Spleen (tissue), 11 donors: ENCODE measurements around the gene CYB561. TPM values are rescaled to one million over a fixed set of nuclear protein-coding genes. Genes with fewer than 3 reads are reported as not detected.

Experiments used
- DNase-seq: peaks from one replicate; pipeline ENCODE4 v3.0.0-alpha.2; 2020
- H3K27ac ChIP-seq, 8 donors: fragments of 200-600 bp; sonication (generic) in 7 of 8; 1 replicate in 4 of 8; 2 replicates in 4 of 8; pipeline versions ENCODE4 v1.5.0 to v1.8.0; 2016 to 2021; ENCODE audit warnings: inconsistent platforms in 4 of 8, mild to moderate bottlenecking in 4 of 8, moderate library complexity in 1 of 8
- H3K27me3 ChIP-seq, 7 donors: fragments of 200-600 bp; sonication (generic) in 6 of 7; replicated peaks in 1 of 7; 1 replicate in 4 of 7; 2 replicates in 3 of 7; pipeline versions ENCODE4 v1.5.0 to v1.8.0; 2016 to 2021; ENCODE audit warnings: inconsistent platforms in 3 of 7, mild to moderate bottlenecking in 1 of 7
- H3K36me3 ChIP-seq, 6 donors: fragments of 200-600 bp; sonication (generic) in 5 of 6; 1 replicate in 4 of 6; 2 replicates in 2 of 6; pipeline versions ENCODE4 v1.5.0 to v1.8.0; 2016 to 2021; ENCODE audit warnings: inconsistent platforms in 2 of 6
- H3K4me1 ChIP-seq, 6 donors: fragments of 200-600 bp; sonication (generic) in 5 of 6; 1 replicate in 3 of 6; 2 replicates in 3 of 6; pipeline versions ENCODE4 v1.5.0 to v1.8.0; 2016 to 2021; ENCODE audit warnings: inconsistent platforms in 3 of 6
- H3K4me3 ChIP-seq, 8 donors: fragments of 200-600 bp; sonication (generic) in 7 of 8; 1 replicate in 4 of 8; 2 replicates in 4 of 8; pipeline versions ENCODE4 v1.5.0 to v1.8.0; 2016 to 2021; ENCODE audit warnings: inconsistent platforms in 4 of 8, mild to moderate bottlenecking in 4 of 8, moderate library complexity in 2 of 8
- H3K9me3 ChIP-seq, 8 donors: fragments of 200-600 bp; sonication (generic) in 7 of 8; 1 replicate in 4 of 8; 2 replicates in 4 of 8; pipeline versions ENCODE4 v1.5.0 to v1.8.0; 2016 to 2021; ENCODE audit warnings: inconsistent platforms in 4 of 8
- CTCF ChIP-seq, 11 experiments: fragments of 200-600 bp in 7 of 11; fragments of 450-650 bp in 4 of 11; sonication (generic) in 4 of 11; IDR thresholded peaks in 8 of 11; conservative IDR thresholded peaks in 3 of 11; 1 replicate in 7 of 11; 2 replicates in 4 of 11; pipeline versions ENCODE4 v1.4.0 to v1.8.0; 2016 to 2021; ENCODE audit warnings: antibody characterized with exemption in 11 of 11, inconsistent platforms in 4 of 11, mild to moderate bottlenecking in 1 of 11
- POLR2A ChIP-seq, 3 donors: fragments of 450-650 bp; IDR thresholded peaks; one replicate each; pipeline ENCODE4 v1.5.1; 2017; ENCODE audit warnings: antibody characterized with exemption in 3 of 3, mild to moderate bottlenecking in 1 of 3
- POLR2AphosphoS5 ChIP-seq, 3 donors: sonication (generic); formaldehyde crosslinking; IDR thresholded peaks; one replicate each; pipeline ENCODE4 v1.5.1; 2017; ENCODE audit warnings: antibody characterized with exemption in 3 of 3
- WGBS, 5 donors: extraction: QIAGEN DNeasy Blood & Tissue Kit in 3 of 5; methylation state at CpG; one replicate each; pipeline versions ENCODE4 v1.1.5 to v1.1.7; 2013 to 2018; 5-methylcytosine and 5-hydroxymethylcytosine counted together
- intact Hi-C: fragments of 100-400 bp; cut with DNase I; formaldehyde crosslinking; loops from one replicate; pipeline ENCODE4 v1.15.0; 2023; ENCODE audit warnings: low total_unique reads
- polyA plus RNA-seq, 3 donors: library from polyadenylated mRNA; stranded (reverse); fragments of 200-250 nt; gene quantifications; one replicate each; pipeline ENCODE4 v1.2.1, GENCODE V29; 2013
- total RNA-seq, 7 donors: library from RNA; depleted of rRNA in 3 of 7; stranded (reverse); fragments of >200 nt in 3 of 7; fragmentation: NEBNext Ultra II Directional in 4 of 7; extraction: Animal tissue kit (Norgen Biotek cat#: 25700) in 4 of 7; gene quantifications; one replicate each; pipeline versions ENCODE4 v1.1.0 to v1.2.1, GENCODE V29; 2016 to 2021
- donor health status: healthy with polysubstance abuse.
- donor health status: DM: no; HTN: no; CAD: no; lungs with moderate emphysema.
- donor health status: DM: no; HTN: no; CAD: no.
- donor health status: Bipolar disorder and iron deficiency.
- donor health status: healthy.
- donor health status: DM: no; HTN: no; CAD: no.
- donor health status: DM: yes; HTN: yes; CAD: no.

The CYB561 gene
- total and polyA plus RNA-seq, 10 donors: 2.6 to 36.4 (median 12.6) TPM

GRCh38 chr17:63452962-63453551 lies 7.0 kb upstream of the CYB561 start:
- DNase-seq: no peak
- Histone ChIP-seq H3K4me1 (peaks cover 0 to 22% (median 4%) of the 10 kb centered on the region in 6 donors), H3K9me3 (no peaks in the 10 kb centered on the region), H3K4me3 (no peak overlapping the region), H3K36me3 (no peaks in the 10 kb centered on the region), H3K27ac (no peak overlapping the region), H3K27me3 (peaks cover 0 to 26% (median 0%) of the 10 kb centered on the region in 7 donors)
- intact Hi-C loops: no loop called here
- 67 to 87% (median 83%) methylated on average over 6 to 7 of the region's 7 CpGs for whole genome bisulfite sequencing, 5 donors
- TF ChIP-seq POLR2AphosphoS5 (IDR thresholded peaks at IDR 0.05) (no peak), POLR2A (IDR thresholded peaks at IDR 0.05) (no peak), CTCF (IDR thresholded peaks at IDR 0.05 in 8 of 11, conservative IDR thresholded peaks at IDR 0.05 in 3 of 11) (no peak)

GRCh38 chr17:63452046-63452961 lies 6.2 kb upstream of the CYB561 start:
- Histone ChIP-seq H3K36me3 (no peaks in the 10 kb centered on the region), H3K4me1 (peaks cover 5 to 29% (median 9%) of the 10 kb centered on the region in 6 donors), H3K27me3 (peaks cover 0 to 26% (median 0%) of the 10 kb centered on the region in 7 donors), H3K4me3 (no peak overlapping the region), H3K27ac (no peak overlapping the region), H3K9me3 (no peaks in the 10 kb centered on the region)
- WGBS, 5 donors: 64 to 78% (median 75%) methylated on average over 15 of the region's 15 CpGs
- DNase-seq: no peak
- TF ChIP-seq CTCF (IDR thresholded peaks at IDR 0.05 in 8 of 11, conservative IDR thresholded peaks at IDR 0.05 in 3 of 11) (no peak), POLR2A (IDR thresholded peaks at IDR 0.05) (no peak), POLR2AphosphoS5 (IDR thresholded peaks at IDR 0.05) (no peak)
- intact Hi-C loops: no loop called here

GRCh38 chr17:63451150-63451549 lies 5.0 kb upstream of the CYB561 start:
- TF ChIP-seq POLR2AphosphoS5 (IDR thresholded peaks at IDR 0.05) (no peak), CTCF (IDR thresholded peaks at IDR 0.05 in 8 of 11, conservative IDR thresholded peaks at IDR 0.05 in 3 of 11) (no peak), POLR2A (IDR thresholded peaks at IDR 0.05) (no peak)
- intact Hi-C loops: no loop called here
- peaks cover 0 to 30% (median 0%) of the 10 kb centered on the region in 7 donors for H3K27me3 ChIP-seq
- H3K4me3 ChIP-seq: no peak overlapping the region
- H3K36me3 ChIP-seq: no peaks in the 10 kb centered on the region
- H3K4me1 ChIP-seq: peaks cover 10 to 41% (median 19%) of the 10 kb centered on the region in 6 donors
- no peak for DNase-seq
- H3K9me3 ChIP-seq: no peaks in the 10 kb centered on the region
- 92 to 94% (median 93%) methylated on average over 9 to 11 of the region's 11 CpGs for WGBS, 5 donors
- no peak overlapping the region for H3K27ac ChIP-seq

GRCh38 chr17:63450551-63450950 lies 4.4 kb upstream of the CYB561 start:
- Histone ChIP-seq H3K36me3 (no peaks in the 10 kb centered on the region), H3K27ac (no peak overlapping the region), H3K4me1 (peaks cover 11 to 47% (median 25%) of the 10 kb centered on the region in 6 donors), H3K27me3 (peaks cover 0 to 36% (median 0%) of the 10 kb centered on the region in 7 donors), H3K4me3 (no peak overlapping the region), H3K9me3 (no peaks in the 10 kb centered on the region)
- no peak for TF ChIP-seq CTCF (IDR thresholded peaks at IDR 0.05 in 8 of 11, conservative IDR thresholded peaks at IDR 0.05 in 3 of 11)
- no peak for TF ChIP-seq POLR2A (IDR thresholded peaks at IDR 0.05)
- TF ChIP-seq POLR2AphosphoS5 (IDR thresholded peaks at IDR 0.05): no peak
- intact Hi-C loops: no loop called here
- no peak for DNase-seq
- 10 to 18% (median 11%) methylated on average over 11 of the region's 11 CpGs for whole genome bisulfite sequencing, 5 donors
